GM12891 (cell line): ENCODE results near the gene URM1.

Experiments
- POLR2A ChIP-seq: IDR thresholded peaks from 2 replicates; pipeline ENCODE4 v1.6.1; 2011; ENCODE audit warnings: low read depth, low read length, control low read depth
- POLR2AphosphoS5 ChIP-seq: IDR thresholded peaks from 2 replicates; pipeline ENCODE4 v1.6.1; 2011; ENCODE audit warnings: low read depth, low read length, control low read depth
- TAF1 ChIP-seq: IDR thresholded peaks from 2 replicates; pipeline ENCODE4 v1.6.1; 2011; ENCODE audit warnings: low read depth, low read length, control low read depth

- TF ChIP-seq POLR2AphosphoS5 (no peak), POLR2A (no peak), TAF1 (no peak)
These were observed 64.4 kb downstream of the URM1 start for GRCh38 chr9:128435611-128436010.
